ENCODE measurements around the gene PKDREJ. TPM values are rescaled to one million over a fixed set of nuclear protein-coding genes. Genes with fewer than 3 reads are reported as not detected.
A peak's percentile ranks its signal among the peaks of the same experiment; 100 is the strongest.

The PKDREJ gene
- total and polyA plus RNA-seq, 3 experiments from 2014 or later: 0.03 TPM; not detected in 2

- Histone ChIP-seq H3K27me3 (ENCODE audit: insufficient read depth, low read length, poor library complexity, severe bottlenecking) (peaks cover 15% of the 10 kb centered on the region), H3K36me3 (ENCODE audit: insufficient read depth, low read length) (no peaks in the 10 kb centered on the region), H3K4me1 (ENCODE audit: insufficient read depth, low read length) (peaks cover 3% of the 10 kb centered on the region), H3K4me3 (ENCODE audit: low read length) (no peak overlapping the region), H3K9me3 (ENCODE audit: low read length) (no peaks in the 10 kb centered on the region), H3K27ac (ENCODE audit: low read depth, low read length) (no peak overlapping the region)
- Mint-ChIP-seq H3K27me3 (peaks cover 10 to 39% of the 10 kb centered on the region in 2 donors), H3K36me3 (no peaks in the 10 kb centered on the region), H3K4me3 (no peak overlapping the region), H3K27ac (no peak overlapping the region), H3K9me3 (no peaks in the 10 kb centered on the region), H3K4me1 (peaks cover 7 to 13% (median 8%) of the 10 kb centered on the region in 3 donors)
- ChIA-PET POLR2A (no interaction called here), CTCF (interaction anchor here (0.9 to 1.3 kb wide), 2 partner anchors 10 to 250 kb away, joined by 3 read pairs; no protein-coding TSS in a partner anchor)
- DNase-seq: no peak
Measured at GRCh38 chr22:46256358-46256958, 6.7 kb downstream of the PKDREJ start.

- H3K27ac ChIP-seq (ENCODE audit: low read depth, low read length): no peak overlapping the region
- Mint-ChIP-seq H3K36me3 (no peaks in the 10 kb centered on the region), H3K4me1 (peaks cover 22 to 39% (median 24%) of the 10 kb centered on the region in 3 donors), H3K4me3 (peak overlapping the region; percentile 12 to 87 (median 83)), H3K27ac (peak overlapping the region in 7 of 8 donors; percentile 15 to 92 (median 81)), H3K9me3 (no peaks in the 10 kb centered on the region), H3K27me3 (no peaks in the 10 kb centered on the region)
- no peaks in the 10 kb centered on the region for H3K9me3 ChIP-seq (ENCODE audit: low read length)
- H3K4me1 ChIP-seq (ENCODE audit: insufficient read depth, low read length): peaks cover 17% of the 10 kb centered on the region
- H3K4me3 ChIP-seq (ENCODE audit: low read length): no peak overlapping the region
- DNase-seq: no peak
- POLR2A ChIA-PET: no interaction called here
- CTCF ChIA-PET: interaction anchor here (1.2 kb wide), 1 partner anchor 44 kb away, joined by 4 read pairs; the partner anchor contains the start of gene GTSE1
- H3K36me3 ChIP-seq (ENCODE audit: insufficient read depth, low read length): no peaks in the 10 kb centered on the region
- H3K27me3 ChIP-seq (ENCODE audit: insufficient read depth, low read length, poor library complexity, severe bottlenecking): no peaks in the 10 kb centered on the region
Measured at GRCh38 chr22:46251816-46252380, 11.2 kb downstream of the PKDREJ start.

GRCh38 chr22:46251266-46251665, 11.9 kb downstream of the PKDREJ start:
- H3K4me1 ChIP-seq (ENCODE audit: insufficient read depth, low read length): peaks cover 17% of the 10 kb centered on the region
- no peaks in the 10 kb centered on the region for H3K27me3 ChIP-seq (ENCODE audit: insufficient read depth, low read length, poor library complexity, severe bottlenecking)
- peak overlapping the region; percentile 67 for H3K27ac ChIP-seq (ENCODE audit: low read depth, low read length)
- ChIA-PET POLR2A (interaction anchor here (1.9 kb wide), 1 partner anchor 45 kb away, joined by 12 read pairs; the partner anchor contains the start of gene GTSE1), CTCF (interaction anchor here (1.9 kb wide), 1 partner anchor 45 kb away, joined by 12 read pairs; the partner anchor contains the start of gene GTSE1)
- Mint-ChIP-seq H3K4me1 (peaks cover 22 to 39% (median 24%) of the 10 kb centered on the region in 3 donors), H3K27ac (peak overlapping the region; percentile 0 to 92 (median 78)), H3K36me3 (peaks cover 0 to 4% (median 0%) of the 10 kb centered on the region in 3 donors), H3K27me3 (no peaks in the 10 kb centered on the region), H3K9me3 (no peaks in the 10 kb centered on the region), H3K4me3 (peak overlapping the region; percentile 76 to 87 (median 83))
- peak overlapping the region; percentile 66 for H3K4me3 ChIP-seq (ENCODE audit: low read length)
- no peaks in the 10 kb centered on the region for H3K9me3 ChIP-seq (ENCODE audit: low read length)
- H3K36me3 ChIP-seq (ENCODE audit: insufficient read depth, low read length): no peaks in the 10 kb centered on the region
- no peak for DNase-seq

- H3K9me3 Mint-ChIP-seq: no peaks in the 10 kb centered on the region
- H3K4me3 ChIP-seq (ENCODE audit: low read length): peak overlapping the region; percentile 66
- peak overlapping the region; percentile 21 to 85 (median 77) for H3K27ac Mint-ChIP-seq
Measured at GRCh38 chr22:46250783-46251125, 12.4 kb downstream of the PKDREJ start.

GRCh38 chr22:46250035-46250782, 12.9 kb downstream of the PKDREJ start, which contains the start of gene CDPF1:
Gene CDPF1, minus strand, starts transcription at chr22:46250293. Its CDS starts 2,009 bp downstream, at chr22:46248284.
- Mint-ChIP-seq H3K9me3 (no peaks in the 10 kb centered on the region), H3K36me3 (peaks cover 0 to 10% (median 0%) of the 10 kb centered on the region in 3 donors), H3K27me3 (no peaks in the 10 kb centered on the region), H3K4me3 (peak within 1 kb of the TSS; percentile 76 to 89 (median 83)), H3K4me1 (peaks cover 22 to 39% (median 24%) of the 10 kb centered on the region in 3 donors), H3K27ac (peak within 1 kb of the TSS; percentile 53 to 92 (median 80))
- Histone ChIP-seq H3K9me3 (ENCODE audit: low read length) (no peaks in the 10 kb centered on the region), H3K4me1 (ENCODE audit: insufficient read depth, low read length) (peaks cover 17% of the 10 kb centered on the region), H3K27me3 (ENCODE audit: insufficient read depth, low read length, poor library complexity, severe bottlenecking) (no peaks in the 10 kb centered on the region), H3K4me3 (ENCODE audit: low read length) (peak within 1 kb of the TSS; percentile 66), H3K36me3 (ENCODE audit: insufficient read depth, low read length) (no peaks in the 10 kb centered on the region), H3K27ac (ENCODE audit: low read depth, low read length) (peak within 1 kb of the TSS; percentile 67)
- DNase-seq: peak; percentile 84 to 90 (median 88)
- POLR2A ChIA-PET: interaction anchor here (0.8 to 1.9 kb wide), 8 partner anchors 13 to 232 kb away, joined by 3 to 12 read pairs (median 4); partner anchors contain the start of genes GTSE1, PKDREJ and TTC38
- CTCF ChIA-PET: interaction anchor here (0.7 to 3.1 kb wide), 6 partner anchors 9 to 128 kb away, joined by 3 to 12 read pairs (median 4); partner anchors contain the start of genes GTSE1, PKDREJ and TTC38

More at GRCh38 chr22:46250783-46251125, 12.4 kb downstream of the PKDREJ start:
- Histone ChIP-seq H3K27me3 (ENCODE audit: insufficient read depth, low read length, poor library complexity, severe bottlenecking) (no peaks in the 10 kb centered on the region), H3K27ac (ENCODE audit: low read depth, low read length) (peak overlapping the region; percentile 67), H3K9me3 (ENCODE audit: low read length) (no peaks in the 10 kb centered on the region), H3K4me1 (ENCODE audit: insufficient read depth, low read length) (peaks cover 17% of the 10 kb centered on the region), H3K36me3 (ENCODE audit: insufficient read depth, low read length) (no peaks in the 10 kb centered on the region)
- peaks cover 0 to 8% (median 0%) of the 10 kb centered on the region in 3 donors for H3K36me3 Mint-ChIP-seq
- peak overlapping the region; percentile 76 to 87 (median 83) for H3K4me3 Mint-ChIP-seq
- CTCF ChIA-PET: interaction anchor here (0.7 to 1.9 kb wide), 5 partner anchors 9 to 45 kb away, joined by 3 to 12 read pairs (median 4); partner anchors contain the start of genes GTSE1, PKDREJ and TTC38
- DNase-seq: no peak
- peaks cover 22 to 39% (median 24%) of the 10 kb centered on the region in 3 donors for H3K4me1 Mint-ChIP-seq
- H3K27me3 Mint-ChIP-seq: no peaks in the 10 kb centered on the region
- POLR2A ChIA-PET: interaction anchor here (0.8 to 1.9 kb wide), 6 partner anchors 12 to 233 kb away, joined by 3 to 12 read pairs (median 4); partner anchors contain the start of genes GTSE1, PKDREJ and TTC38

- Mint-ChIP-seq H3K4me1 (peaks cover 19 to 33% (median 24%) of the 10 kb centered on the region in 3 donors), H3K9me3 (no peaks in the 10 kb centered on the region), H3K27me3 (no peaks in the 10 kb centered on the region), H3K36me3 (peaks cover 0 to 30% (median 3%) of the 10 kb centered on the region in 3 donors), H3K4me3 (peak overlapping the region in 3 of 7 donors; percentile 56 to 78 (median 58)), H3K27ac (no peak overlapping the region)
- Histone ChIP-seq H3K4me3 (ENCODE audit: low read length) (no peak overlapping the region), H3K4me1 (ENCODE audit: insufficient read depth, low read length) (peaks cover 17% of the 10 kb centered on the region), H3K27me3 (ENCODE audit: insufficient read depth, low read length, poor library complexity, severe bottlenecking) (no peaks in the 10 kb centered on the region), H3K36me3 (ENCODE audit: insufficient read depth, low read length) (no peaks in the 10 kb centered on the region), H3K9me3 (ENCODE audit: low read length) (no peaks in the 10 kb centered on the region), H3K27ac (ENCODE audit: low read depth, low read length) (no peak overlapping the region)
- DNase-seq: no peak
- CTCF ChIA-PET: interaction anchor here (1.7 to 3.1 kb wide), 3 partner anchors 49 to 125 kb away, joined by 4 to 9 read pairs (median 4); partner anchors contain the start of gene GTSE1
- POLR2A ChIA-PET: no interaction called here
Measured at GRCh38 chr22:46247443-46247975, 15.6 kb downstream of the PKDREJ start.

- H3K36me3 ChIP-seq (ENCODE audit: insufficient read depth, low read length): no peaks in the 10 kb centered on the region
- H3K27ac Mint-ChIP-seq: peak overlapping the region in 1 of 8 donors; percentile 23
- peaks cover 11% of the 10 kb centered on the region for H3K4me1 ChIP-seq (ENCODE audit: insufficient read depth, low read length)
- POLR2A ChIA-PET: no interaction called here
- no peaks in the 10 kb centered on the region for H3K27me3 ChIP-seq (ENCODE audit: insufficient read depth, low read length, poor library complexity, severe bottlenecking)
- no peaks in the 10 kb centered on the region for H3K27me3 Mint-ChIP-seq
- no peak overlapping the region for H3K4me3 ChIP-seq (ENCODE audit: low read length)
- H3K27ac ChIP-seq (ENCODE audit: low read depth, low read length): no peak overlapping the region
- CTCF ChIA-PET: interaction anchor here (1.2 kb wide), 1 partner anchor 9 kb away, joined by 3 read pairs; no protein-coding TSS in a partner anchor
- H3K36me3 Mint-ChIP-seq: peaks cover 0 to 31% (median 3%) of the 10 kb centered on the region in 3 donors
- no peaks in the 10 kb centered on the region for H3K9me3 Mint-ChIP-seq
- H3K9me3 ChIP-seq (ENCODE audit: low read length): no peaks in the 10 kb centered on the region
- H3K4me3 Mint-ChIP-seq: no peak overlapping the region
- no peak for DNase-seq
- H3K4me1 Mint-ChIP-seq: peaks cover 11 to 23% (median 15%) of the 10 kb centered on the region in 3 donors
Measured at GRCh38 chr22:46246178-46246577, 17.0 kb downstream of the PKDREJ start.
